GM23338 (cell line): ENCODE measurements around the gene LRRFIP2. TPM values are rescaled to one million over a fixed set of nuclear protein-coding genes. Genes with fewer than 3 reads are reported as not detected.

Experiments
- CTCF ChIP-seq, 2 experiments: fragments of 200-600 bp in 1 of 2; sonication (generic) in 1 of 2; conservative IDR thresholded peaks; 2 replicates each; pipeline versions ENCODE4 v1.5.1 to v1.6.1; 2016 to 2017; ENCODE audit warnings: antibody characterized with exemption in 2 of 2, low read depth in 2 of 2, mild to moderate bottlenecking in 2 of 2, moderate library complexity in 1 of 2
- ETS1 ChIP-seq: IDR thresholded peaks from 2 replicates; pipeline ENCODE4 v1.6.1; 2016; ENCODE audit warnings: antibody characterized with exemption
- JUNB ChIP-seq: IDR thresholded peaks from one replicate; pipeline ENCODE4 v1.6.1; 2016; ENCODE audit warnings: antibody characterized with exemption; ENCODE audit not compliant: unreplicated experiment
- REST ChIP-seq: IDR thresholded peaks from one replicate; pipeline ENCODE4 v1.6.1; 2018; ENCODE audit warnings: antibody characterized with exemption; ENCODE audit not compliant: unreplicated experiment
- STAT1 ChIP-seq: IDR thresholded peaks from one replicate; pipeline ENCODE4 v1.6.1; 2016; ENCODE audit warnings: antibody characterized with exemption; ENCODE audit not compliant: unreplicated experiment
- ZNF114 ChIP-seq: fragments of 250-450 bp; sonication (Bioruptor Pico); IDR thresholded peaks from 2 replicates; pipeline ENCODE4 v1.5.0; 2020; ENCODE audit warnings: mild to moderate bottlenecking, moderate library complexity
- ZNF331 ChIP-seq: fragments of 250-450 bp; sonication (Bioruptor Pico); IDR thresholded peaks from 2 replicates; pipeline ENCODE4 v1.5.0; 2020; ENCODE audit warnings: low read depth, mild to moderate bottlenecking, moderate library complexity
- ZNF462 ChIP-seq: fragments of 250-450 bp; sonication (Bioruptor Pico); IDR thresholded peaks from 2 replicates; pipeline ENCODE4 v1.5.0; 2020; ENCODE audit warnings: mild to moderate bottlenecking, moderate library complexity
- polyA plus RNA-seq: library from polyadenylated mRNA; unstranded; fragments of >200 nt; fragmentation: Nextera tagmentation; extraction: Ambion mirVana; gene quantifications from 2 replicates; pipeline ENCODE4 v1.2.1, GENCODE V29; 2016
- total RNA-seq: library from RNA; depleted of rRNA; stranded (reverse); fragments of >200 nt; shearing (Covaris generic); gene quantifications from 2 replicates; pipeline ENCODE4 v1.2.3, GENCODE V29; 2014

The LRRFIP2 gene
- total and polyA plus RNA-seq, 2 experiments from 2014 or later, result 20.3 to 29.0 TPM

- TF ChIP-seq ZNF462 (CRISPR knock-in tag), result no peak
- TF ChIP-seq STAT1, result no peak
- TF ChIP-seq CTCF (conservative IDR thresholded peaks at IDR 0.05; ENCODE audit: low read depth in 2 of 2), result no peak
- TF ChIP-seq ZNF331, result no peak
- TF ChIP-seq JUNB, result no peak
- TF ChIP-seq ETS1, result no peak
- no peak for TF ChIP-seq ZNF114
- TF ChIP-seq REST, result no peak
Observed at GRCh38 chr3:37074178-37074577, 100.2 kb downstream of the LRRFIP2 start (continued).
